Sigmoid colon (tissue), 4 donors: ENCODE results near the gene AKAP8.

Experiments used
- EP300 ChIP-seq, 4 donors: sonication (generic); formaldehyde crosslinking; IDR thresholded peaks; one replicate each; pipeline ENCODE4 v1.6.1; 2017; ENCODE audit warnings: antibody characterized with exemption in 4 of 4
- POLR2A ChIP-seq, 2 donors: fragments of 450-650 bp; IDR thresholded peaks; one replicate each; pipeline ENCODE4 v1.6.1; 2016; ENCODE audit warnings: antibody characterized with exemption in 2 of 2, mild to moderate bottlenecking in 2 of 2, moderate library complexity in 2 of 2
- POLR2AphosphoS5 ChIP-seq, 4 donors: sonication (generic); formaldehyde crosslinking; IDR thresholded peaks; one replicate each; pipeline ENCODE4 v1.6.1; 2017; ENCODE audit warnings: antibody characterized with exemption in 4 of 4
- TF ChIP-seq, protein P1 (sequence below), 4 experiments: fragments of 450-650 bp in 3 of 4; fragments of 200-600 bp in 1 of 4; IDR thresholded peaks; one replicate each; pipeline ENCODE4 v1.5.1; 2016 to 2019; ENCODE audit warnings: antibody characterized with exemption in 4 of 4, mild to moderate bottlenecking in 3 of 4, moderate library complexity in 2 of 4

DNA sequence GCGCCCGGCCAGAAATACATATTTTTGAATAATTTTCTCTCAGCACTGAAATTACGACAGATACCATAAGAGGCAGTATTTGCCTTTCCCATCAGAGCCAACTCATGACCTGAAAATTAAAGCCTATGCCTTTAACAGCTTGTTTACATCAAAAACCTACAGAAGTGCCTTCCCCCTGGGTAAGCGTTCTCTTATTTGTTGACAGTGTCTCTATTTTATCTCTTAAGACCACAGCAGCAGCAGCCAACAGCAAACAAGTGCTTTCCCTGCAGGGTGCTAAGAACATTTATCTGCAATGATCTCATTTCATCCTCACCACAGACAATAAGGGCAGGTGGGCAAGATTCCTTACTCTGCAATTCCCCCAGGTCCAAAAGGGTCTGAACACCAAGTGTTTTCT lies 33.2 kb upstream of the AKAP8 start:
- TF ChIP-seq, protein P1, sequence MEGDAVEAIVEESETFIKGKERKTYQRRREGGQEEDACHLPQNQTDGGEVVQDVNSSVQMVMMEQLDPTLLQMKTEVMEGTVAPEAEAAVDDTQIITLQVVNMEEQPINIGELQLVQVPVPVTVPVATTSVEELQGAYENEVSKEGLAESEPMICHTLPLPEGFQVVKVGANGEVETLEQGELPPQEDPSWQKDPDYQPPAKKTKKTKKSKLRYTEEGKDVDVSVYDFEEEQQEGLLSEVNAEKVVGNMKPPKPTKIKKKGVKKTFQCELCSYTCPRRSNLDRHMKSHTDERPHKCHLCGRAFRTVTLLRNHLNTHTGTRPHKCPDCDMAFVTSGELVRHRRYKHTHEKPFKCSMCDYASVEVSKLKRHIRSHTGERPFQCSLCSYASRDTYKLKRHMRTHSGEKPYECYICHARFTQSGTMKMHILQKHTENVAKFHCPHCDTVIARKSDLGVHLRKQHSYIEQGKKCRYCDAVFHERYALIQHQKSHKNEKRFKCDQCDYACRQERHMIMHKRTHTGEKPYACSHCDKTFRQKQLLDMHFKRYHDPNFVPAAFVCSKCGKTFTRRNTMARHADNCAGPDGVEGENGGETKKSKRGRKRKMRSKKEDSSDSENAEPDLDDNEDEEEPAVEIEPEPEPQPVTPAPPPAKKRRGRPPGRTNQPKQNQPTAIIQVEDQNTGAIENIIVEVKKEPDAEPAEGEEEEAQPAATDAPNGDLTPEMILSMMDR (IDR thresholded peaks at IDR 0.05) = no peak
- TF ChIP-seq POLR2A (IDR thresholded peaks at IDR 0.05) = no peak
- TF ChIP-seq EP300 (IDR thresholded peaks at IDR 0.05) = no peak
- no peak for TF ChIP-seq POLR2AphosphoS5 (IDR thresholded peaks at IDR 0.05)
